ENCODE data around the gene ARVCF.

ARVCF gene

GRCh38 chr22:20056696-20057386 is 40.2 kb upstream of the ARVCF start:
- in situ Hi-C loops (cut with MboI; ENCODE audit: low pct_unique_long_range_greater_than_20kb, low sequenced_read_pairs, unreplicated experiment) = no loop called here
- TF ChIP-seq, protein P1, sequence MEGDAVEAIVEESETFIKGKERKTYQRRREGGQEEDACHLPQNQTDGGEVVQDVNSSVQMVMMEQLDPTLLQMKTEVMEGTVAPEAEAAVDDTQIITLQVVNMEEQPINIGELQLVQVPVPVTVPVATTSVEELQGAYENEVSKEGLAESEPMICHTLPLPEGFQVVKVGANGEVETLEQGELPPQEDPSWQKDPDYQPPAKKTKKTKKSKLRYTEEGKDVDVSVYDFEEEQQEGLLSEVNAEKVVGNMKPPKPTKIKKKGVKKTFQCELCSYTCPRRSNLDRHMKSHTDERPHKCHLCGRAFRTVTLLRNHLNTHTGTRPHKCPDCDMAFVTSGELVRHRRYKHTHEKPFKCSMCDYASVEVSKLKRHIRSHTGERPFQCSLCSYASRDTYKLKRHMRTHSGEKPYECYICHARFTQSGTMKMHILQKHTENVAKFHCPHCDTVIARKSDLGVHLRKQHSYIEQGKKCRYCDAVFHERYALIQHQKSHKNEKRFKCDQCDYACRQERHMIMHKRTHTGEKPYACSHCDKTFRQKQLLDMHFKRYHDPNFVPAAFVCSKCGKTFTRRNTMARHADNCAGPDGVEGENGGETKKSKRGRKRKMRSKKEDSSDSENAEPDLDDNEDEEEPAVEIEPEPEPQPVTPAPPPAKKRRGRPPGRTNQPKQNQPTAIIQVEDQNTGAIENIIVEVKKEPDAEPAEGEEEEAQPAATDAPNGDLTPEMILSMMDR (IDR thresholded peaks at IDR 0.05; ENCODE audit: extremely low read depth, insufficient read depth, missing control alignments) = no peak
- DNase-seq (ENCODE audit: low spot score) = no peak

GRCh38 chr22:20056161-20056560 is 39.5 kb upstream of the ARVCF start:
- in situ Hi-C loops (cut with MboI; ENCODE audit: low pct_unique_long_range_greater_than_20kb, low sequenced_read_pairs, unreplicated experiment) = no loop called here
- DNase-seq (ENCODE audit: low spot score) = no peak
- TF ChIP-seq, protein P1 (IDR thresholded peaks at IDR 0.05; ENCODE audit: extremely low read depth, insufficient read depth, missing control alignments) = no peak

GRCh38 chr22:20055654-20056053 is 39.0 kb upstream of the ARVCF start:
- in situ Hi-C loops (cut with MboI; ENCODE audit: low pct_unique_long_range_greater_than_20kb, low sequenced_read_pairs, unreplicated experiment) = no loop called here
- no peak for DNase-seq (ENCODE audit: low spot score)
- TF ChIP-seq, protein P1 (IDR thresholded peaks at IDR 0.05; ENCODE audit: extremely low read depth, insufficient read depth, missing control alignments) = no peak

DNA sequence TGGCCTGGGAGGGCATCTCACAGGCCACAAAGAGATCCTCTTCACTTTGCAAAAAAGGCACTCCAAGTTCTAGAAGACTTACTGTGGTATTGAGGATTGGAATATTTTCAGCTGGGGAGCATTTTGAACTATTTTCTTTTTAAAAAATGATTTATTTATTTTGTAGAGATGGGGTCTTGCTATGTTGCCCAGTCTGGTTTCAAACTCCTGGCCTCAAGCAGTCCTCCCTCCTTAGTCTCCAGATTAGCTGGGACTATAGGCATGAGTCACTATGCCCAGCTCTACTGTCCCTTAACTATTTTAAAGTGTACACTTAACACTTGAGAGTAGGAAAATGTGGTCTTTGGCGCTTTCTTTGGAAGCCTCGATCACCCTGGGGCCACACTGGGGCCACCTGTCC is 38.5 kb upstream of the ARVCF start:
- TF ChIP-seq, protein P1 (IDR thresholded peaks at IDR 0.05; ENCODE audit: extremely low read depth, insufficient read depth, missing control alignments) = no peak
- in situ Hi-C loops (cut with MboI; ENCODE audit: low pct_unique_long_range_greater_than_20kb, low sequenced_read_pairs, unreplicated experiment) = no loop called here
- no peak for DNase-seq (ENCODE audit: low spot score)

DNA sequence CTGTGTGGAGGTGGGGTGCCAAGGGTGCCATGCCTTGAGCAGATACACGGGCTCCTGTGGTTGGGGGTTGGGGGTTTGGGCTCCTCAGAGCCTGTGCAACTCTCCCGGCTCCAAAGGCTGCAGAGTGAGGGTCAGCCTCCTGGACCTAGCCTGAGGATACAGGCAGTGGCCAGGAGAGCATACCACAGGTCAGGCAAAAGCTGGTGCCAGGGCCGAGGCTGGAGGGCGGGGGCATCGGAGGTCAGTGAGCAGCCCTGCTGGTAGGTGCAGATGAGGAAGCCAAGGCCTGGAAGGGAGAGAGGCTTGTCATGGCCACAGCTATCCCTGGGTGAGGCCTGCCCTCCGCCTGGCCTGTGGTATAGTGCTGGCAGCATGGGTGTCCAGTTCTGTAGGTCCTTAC is 37.9 kb upstream of the ARVCF start:
- TF ChIP-seq, protein P1 (IDR thresholded peaks at IDR 0.05; ENCODE audit: extremely low read depth, insufficient read depth, missing control alignments) = no peak
- DNase-seq (ENCODE audit: low spot score) = no peak
- in situ Hi-C loops (cut with MboI; ENCODE audit: low pct_unique_long_range_greater_than_20kb, low sequenced_read_pairs, unreplicated experiment) = no loop called here

GRCh38 chr22:20054034-20054427 is 37.4 kb upstream of the ARVCF start:
- TF ChIP-seq, protein P1 (IDR thresholded peaks at IDR 0.05; ENCODE audit: extremely low read depth, insufficient read depth, missing control alignments) = no peak
- DNase-seq (ENCODE audit: low spot score) = no peak
- in situ Hi-C loops (cut with MboI; ENCODE audit: low pct_unique_long_range_greater_than_20kb, low sequenced_read_pairs, unreplicated experiment) = no loop called here
